Activated CD8-positive, alpha-beta T cell treated with anti-CD3 and anti-CD28 coated beads for 36 hours (primary cell): ENCODE results near the gene APBA1. TPM values are rescaled to one million over a fixed set of nuclear protein-coding genes. Genes with fewer than 3 reads are reported as not detected.

Source experiments
- ATAC-seq: fragments of 200-7000 bp; cut with Tn5 transposase; one replicate; pipeline ENCODE4 v1.10.0; 2021; ENCODE audit warnings: mild to moderate bottlenecking, moderate library complexity
- CTCF ChIA-PET: fragments of 350-600 bp; sonication (Branson Sonifier 250); formaldehyde crosslinking; loops from one replicate; lab custom pipeline; 2021; ENCODE audit warnings: antibody characterized with exemption; lab: Charles Lee
- POLR2A ChIA-PET: fragments of 350-600 bp; sonication (Branson Sonifier 250); formaldehyde crosslinking; loops from one replicate; lab custom pipeline; 2021; ENCODE audit warnings: antibody characterized with exemption; lab: Charles Lee
- DNase-seq: peaks from one replicate; pipeline ENCODE4 v3.0.0-alpha.2; 2020
- H3K27ac Mint-ChIP-seq: one replicate; pipeline ENCODE4 v1.8.0; 2021; ENCODE audit warnings: mild to moderate bottlenecking, mixed read lengths
- H3K27me3 Mint-ChIP-seq: one replicate; pipeline ENCODE4 v1.8.0; 2021; ENCODE audit warnings: mixed read lengths
- H3K36me3 Mint-ChIP-seq: one replicate; pipeline ENCODE4 v1.8.0; 2021; ENCODE audit warnings: low read depth, mixed read lengths
- H3K4me1 Mint-ChIP-seq: one replicate; pipeline ENCODE4 v1.8.0; 2021; ENCODE audit warnings: low read depth, mixed read lengths
- H3K4me3 Mint-ChIP-seq: one replicate; pipeline ENCODE4 v1.8.0; 2021; ENCODE audit warnings: mild to moderate bottlenecking, moderate library complexity, mixed read lengths
- H3K9me3 Mint-ChIP-seq: one replicate; pipeline ENCODE4 v1.8.0; 2021; ENCODE audit warnings: mixed read lengths
- CTCF ChIP-seq: fragments of 200-600 bp; IDR thresholded peaks from one replicate; pipeline ENCODE4 v1.8.0; 2022; ENCODE audit warnings: antibody characterized with exemption, mild to moderate bottlenecking
- intact Hi-C: fragments of 100-400 bp; cut with micrococcal nuclease; formaldehyde crosslinking; loops from one replicate; pipeline ENCODE4 v1.10.0; 2022
- total RNA-seq, 2 experiments: library from RNA; stranded (reverse); gene quantifications; one replicate each; pipeline ENCODE4 v1.2.3, GENCODE V29; 2021

Gene APBA1
- total RNA-seq, 2 experiments from 2014 or later: 0.07 TPM; not detected in 1

DNA sequence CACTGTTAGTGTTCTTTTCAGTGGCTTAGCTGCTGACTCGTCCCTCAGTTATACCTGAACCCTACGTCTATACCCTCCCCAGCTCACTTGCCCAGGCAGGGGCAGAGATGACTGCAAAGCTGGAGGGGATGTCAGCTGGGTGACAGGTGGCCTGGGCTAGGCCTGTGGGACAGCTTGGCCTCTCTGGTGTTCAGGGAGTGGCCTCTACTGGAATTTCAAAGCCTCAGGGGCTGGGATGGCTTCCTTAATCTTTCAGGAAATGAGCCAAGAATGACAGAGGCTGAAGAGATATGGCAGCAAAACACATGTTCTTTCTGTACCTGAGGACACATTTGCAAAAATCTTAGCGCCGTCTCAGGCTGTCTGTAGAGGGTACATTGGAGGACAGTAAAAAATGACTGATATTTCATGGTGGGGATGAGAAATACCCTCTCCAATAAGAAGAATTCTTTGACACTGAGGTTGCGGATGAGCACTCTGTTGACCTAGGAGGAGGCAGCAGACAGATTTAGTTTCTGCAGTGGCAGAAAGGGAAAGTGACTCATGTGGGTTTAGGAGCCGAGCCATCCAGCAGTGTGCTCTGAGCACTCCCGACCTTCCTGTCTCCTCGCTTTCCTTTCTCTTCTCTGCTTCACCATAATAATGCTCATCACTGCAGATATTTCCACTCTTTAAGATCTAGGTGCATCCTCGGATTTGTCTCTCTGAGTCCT lies 292.7 kb downstream of the APBA1 start:
- ChIA-PET CTCF (no interaction called here), POLR2A (no interaction called here)
- no peak for ATAC-seq
- Mint-ChIP-seq H3K4me3 (no peak overlapping the region), H3K9me3 (no peaks in the 10 kb centered on the region), H3K4me1 (no peaks in the 10 kb centered on the region), H3K27me3 (peaks cover 2% of the 10 kb centered on the region), H3K36me3 (no peaks in the 10 kb centered on the region), H3K27ac (no peak overlapping the region)
- no peak for DNase-seq
- intact Hi-C loops: no loop called here
- no peak for TF ChIP-seq CTCF

GRCh38 chr9:69377981-69378380 lies 294.2 kb downstream of the APBA1 start:
- intact Hi-C loops: no loop called here
- CTCF ChIA-PET: interaction anchor here (1.1 kb wide), 1 partner anchor 342 kb away, joined by 3 read pairs; no protein-coding TSS in a partner anchor
- POLR2A ChIA-PET: no interaction called here
- H3K4me3 Mint-ChIP-seq: no peak overlapping the region
- DNase-seq: no peak
- no peaks in the 10 kb centered on the region for H3K4me1 Mint-ChIP-seq
- H3K27ac Mint-ChIP-seq: no peak overlapping the region
- H3K36me3 Mint-ChIP-seq: no peaks in the 10 kb centered on the region
- TF ChIP-seq CTCF: no peak
- no peaks in the 10 kb centered on the region for H3K9me3 Mint-ChIP-seq
- H3K27me3 Mint-ChIP-seq: no peaks in the 10 kb centered on the region
- no peak for ATAC-seq

Other genes starting within 250 kb of the APBA1 start
- 10 to 100 TPM; 38.2 to 42.7 TPM for gene PTAR1, start 87.6 kb upstream of the APBA1 start, total RNA-seq
- gene CFAP95, start 148.4 kb upstream of the APBA1 start, total RNA-seq: not detected